ENCODE data around the gene WNT2.

GRCh38 chr7:117262546-117262945 is 60.3 kb downstream of the WNT2 start:
- TF ChIP-seq BHLHE40 (IDR thresholded peaks at IDR 0.05; ENCODE audit: borderline replicate concordance) (no peak), SP1 (IDR thresholded peaks at IDR 0.05) (no peak), LEF1 (IDR thresholded peaks at IDR 0.05; ENCODE audit: borderline replicate concordance) (no peak), ZNF384 (IDR thresholded peaks at IDR 0.05) (no peak), SUZ12 (IDR thresholded peaks at IDR 0.05) (no peak)

Measured in HEK293T (cell line).